HS-5 (cell line): ENCODE measurements around the gene CXCL11.
"Not testable (repeated sequence)": the region's sequence is repeated elsewhere in the genome, so short reads cannot be mapped to it uniquely, and the experiment has no call there.

Source experiments
- DNase-seq: peaks from one replicate; pipeline ENCODE4 v3.0.0-alpha.2; 2012; ENCODE audit warnings: low read depth

Gene CXCL11

GRCh38 chr4:76035799-76036380, at the start of gene CXCL11:
Gene CXCL11 (minus strand): TSS chr4:76036070. CDS start chr4:76035987, 83 bp downstream.
- no peak for DNase-seq

- no peak for DNase-seq
Measured at GRCh38 chr4:76084542-76084941, 48.7 kb upstream of the CXCL11 start.

- no peak for DNase-seq
Measured at GRCh38 chr4:76083386-76083988, 47.6 kb upstream of the CXCL11 start.

- DNase-seq: no peak
Measured at GRCh38 chr4:76078033-76078613, 42.3 kb upstream of the CXCL11 start.

GRCh38 chr4:76074993-76075600, 39.2 kb upstream of the CXCL11 start:
- no peak for DNase-seq

GRCh38 chr4:76074468-76074867, 38.6 kb upstream of the CXCL11 start, which contains the start of gene ART3:
Gene ART3 (plus strand): TSS chr4:76074709. CDS start chr4:76075890, 1,181 bp downstream.
- no peak for DNase-seq

- DNase-seq: no peak
Measured at GRCh38 chr4:76072760-76073159, 36.9 kb upstream of the CXCL11 start.

- DNase-seq: peak; percentile 30
Measured at GRCh38 chr4:76067652-76068286, 31.9 kb upstream of the CXCL11 start.

- DNase-seq: no peak
Measured at GRCh38 chr4:76066546-76066945, 30.7 kb upstream of the CXCL11 start.

GRCh38 chr4:76061982-76062381, 26.1 kb upstream of the CXCL11 start:
- DNase-seq: no peak

GRCh38 chr4:76061421-76061820, 25.6 kb upstream of the CXCL11 start:
- DNase-seq: no peak

- DNase-seq: no peak
Measured at GRCh38 chr4:76060506-76060905, 24.6 kb upstream of the CXCL11 start.

GRCh38 chr4:76059750-76060149, 23.9 kb upstream of the CXCL11 start:
- DNase-seq: peak; percentile 41

GRCh38 chr4:76058888-76059426, 23.1 kb upstream of the CXCL11 start:
- DNase-seq: no peak

GRCh38 chr4:76058302-76058701, 22.4 kb upstream of the CXCL11 start:
- no peak for DNase-seq

- no peak for DNase-seq
Measured at GRCh38 chr4:76055421-76055820, 19.6 kb upstream of the CXCL11 start.

- DNase-seq: no peak
Measured at GRCh38 chr4:76055016-76055415, 19.1 kb upstream of the CXCL11 start.

GRCh38 chr4:76053730-76054129, 17.9 kb upstream of the CXCL11 start:
- DNase-seq: no peak

- not testable (repeated sequence) for DNase-seq
Measured at GRCh38 chr4:76050560-76051050, 14.7 kb upstream of the CXCL11 start.

GRCh38 chr4:76049860-76050416, 14.1 kb upstream of the CXCL11 start:
- not testable (repeated sequence) for DNase-seq

- not testable (repeated sequence) for DNase-seq
Measured at GRCh38 chr4:76044686-76045085, 8.8 kb upstream of the CXCL11 start.

- DNase-seq: not testable (repeated sequence)
Measured at GRCh38 chr4:76043306-76043705, 7.4 kb upstream of the CXCL11 start.
